AG09319 (cell line): ENCODE data around the gene CATSPERZ.
"Not testable (repeated sequence)": the region's sequence is repeated elsewhere in the genome, so short reads cannot be mapped to it uniquely, and the experiment has no call there.

Experiments
- DNase-seq: peaks from one replicate; pipeline ENCODE4 v3.0.0-alpha.2; 2010; ENCODE audit warnings: low read depth; ENCODE audit errors: extremely low read depth
- CTCF ChIP-seq: IDR thresholded peaks from 2 replicates; pipeline ENCODE4 v1.5.1; 2011; ENCODE audit warnings: low read depth, mild to moderate bottlenecking, inconsistent platforms, low read length, moderate library complexity

Gene CATSPERZ

DNA sequence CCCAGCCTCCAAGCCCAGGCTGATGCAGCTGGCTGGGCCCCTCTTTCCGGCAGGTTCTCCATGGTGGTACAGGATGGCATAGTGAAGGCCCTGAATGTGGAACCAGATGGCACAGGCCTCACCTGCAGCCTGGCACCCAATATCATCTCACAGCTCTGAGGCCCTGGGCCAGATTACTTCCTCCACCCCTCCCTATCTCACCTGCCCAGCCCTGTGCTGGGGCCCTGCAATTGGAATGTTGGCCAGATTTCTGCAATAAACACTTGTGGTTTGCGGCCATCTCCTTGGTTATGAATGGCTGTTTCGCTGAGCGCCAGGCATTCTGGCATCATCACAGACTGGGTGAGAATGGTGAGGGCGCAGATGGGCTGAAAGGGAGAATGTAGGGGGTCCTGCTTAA, 21.4 kb downstream of the CATSPERZ start:
- no peak for TF ChIP-seq CTCF
- no peak for DNase-seq

DNA sequence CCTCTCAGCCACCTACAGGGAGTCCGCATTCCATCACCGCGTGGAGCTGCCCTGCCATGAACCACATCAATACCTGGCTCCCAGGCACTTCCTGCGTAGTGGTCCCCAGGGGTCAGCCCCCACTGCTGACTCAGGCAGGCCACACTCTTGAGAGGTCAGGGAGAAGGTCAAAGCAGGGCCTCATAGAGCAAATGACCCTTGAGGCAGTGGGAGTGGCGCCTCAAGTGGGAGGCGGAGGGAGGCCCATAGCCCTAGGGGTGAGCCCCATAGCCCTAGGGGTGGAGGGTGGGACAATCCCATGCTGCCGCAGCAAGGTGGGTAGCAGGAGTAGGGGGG, 22.7 kb downstream of the CATSPERZ start:
- TF ChIP-seq CTCF: no peak
- no peak for DNase-seq

DNA sequence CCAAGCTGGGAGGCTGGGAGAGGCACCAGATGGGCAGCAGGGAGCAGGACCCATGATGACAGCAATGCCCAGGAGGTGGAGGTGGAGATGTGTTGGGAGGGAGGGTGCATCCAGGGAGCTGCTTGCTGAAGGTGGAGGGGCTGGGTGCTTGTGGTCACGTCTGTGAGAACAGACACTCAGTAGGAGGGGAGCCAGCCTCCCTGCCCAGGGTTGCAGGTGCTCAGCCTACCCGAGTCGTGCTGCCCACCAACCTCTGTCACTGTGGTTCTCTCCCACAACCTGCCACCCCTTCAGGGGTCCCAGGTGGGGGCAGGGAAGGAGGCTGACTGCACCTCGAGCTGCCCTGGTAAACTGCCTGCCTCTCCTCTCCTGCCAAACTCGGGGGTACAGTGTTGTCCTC, 23.2 kb downstream of the CATSPERZ start:
- TF ChIP-seq CTCF: no peak
- no peak for DNase-seq

- not testable (repeated sequence) for DNase-seq
Measured at GRCh38 chr11:64323984-64324383, 23.8 kb downstream of the CATSPERZ start.

DNA sequence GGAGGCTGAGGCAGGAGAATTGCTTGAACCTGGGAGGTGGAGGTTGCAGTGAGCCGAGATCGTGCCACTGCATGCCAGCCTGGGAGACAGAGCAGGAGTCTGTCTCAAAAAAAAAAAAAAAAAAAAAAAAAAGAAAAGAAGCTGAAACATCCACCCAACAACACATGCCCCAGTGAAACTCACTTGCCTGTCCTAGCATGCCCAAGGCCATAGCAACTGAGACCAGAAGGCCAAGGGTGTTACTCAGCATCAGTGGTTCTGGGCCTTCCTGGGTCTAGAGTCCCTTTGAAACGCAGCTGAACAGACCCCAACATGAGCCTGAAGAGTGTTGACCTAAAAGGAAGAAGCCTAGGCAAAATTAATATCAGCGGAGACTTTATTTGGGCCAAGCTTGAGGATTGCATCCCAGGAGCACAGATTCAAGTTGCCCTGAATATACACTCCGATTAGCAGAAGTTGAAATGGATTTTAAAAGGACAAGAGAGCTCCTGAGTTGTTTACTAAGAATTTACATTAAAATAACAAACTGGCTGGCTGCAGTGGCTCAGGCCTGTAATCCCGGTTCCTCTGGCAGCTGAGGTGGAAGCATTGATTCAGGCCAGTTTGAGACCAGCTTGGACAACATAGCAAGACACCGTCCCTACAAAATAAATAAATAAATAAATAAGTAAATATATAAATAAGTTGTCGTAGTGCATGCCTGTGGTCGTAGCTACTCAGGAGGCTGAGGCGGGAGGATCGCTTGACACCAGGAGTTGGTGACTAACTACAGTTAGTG, 24.7 kb downstream of the CATSPERZ start:
- TF ChIP-seq CTCF: no peak
- DNase-seq: no peak

DNA sequence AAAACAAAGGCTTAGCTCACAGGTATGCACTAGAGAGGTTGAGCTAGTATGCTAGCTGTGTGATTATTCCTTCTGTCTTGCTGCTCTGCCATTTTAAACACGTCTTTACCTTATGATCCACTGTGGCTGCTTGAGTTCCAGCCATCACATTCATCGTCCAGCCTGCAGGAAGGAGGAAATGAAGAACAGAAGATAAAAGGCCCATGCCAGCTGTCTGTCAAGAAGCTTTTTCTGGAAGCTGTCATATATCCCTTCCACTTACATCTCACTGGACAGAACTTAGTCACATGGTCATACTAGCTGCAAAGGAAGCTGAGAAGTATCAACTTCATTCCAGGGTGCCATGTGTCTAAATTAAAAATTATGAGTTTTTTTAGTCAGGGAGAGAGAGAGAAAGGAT, 27.2 kb downstream of the CATSPERZ start:
- no peak for TF ChIP-seq CTCF
- DNase-seq: no peak

DNA sequence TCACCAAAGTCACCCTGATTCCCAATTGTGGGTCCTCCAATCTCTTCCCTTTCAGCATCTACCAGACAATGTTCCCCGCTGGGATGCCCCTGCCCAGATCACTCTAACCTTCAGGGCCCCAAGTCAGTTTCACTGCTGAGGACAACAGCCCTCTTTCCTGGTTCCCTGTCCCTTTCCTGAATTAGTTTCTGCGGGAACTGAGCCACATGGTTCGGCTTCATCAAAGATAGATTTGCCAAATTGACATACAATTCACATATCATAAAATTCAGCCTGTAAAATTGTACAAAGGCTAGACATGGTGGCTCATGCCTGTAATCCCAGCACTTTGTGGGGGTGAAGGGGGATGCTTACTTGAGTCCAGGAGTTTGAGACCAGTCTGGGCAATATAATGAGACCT, 27.8 kb downstream of the CATSPERZ start:
- DNase-seq: no peak

More for the DNA sequence above, 27.8 kb downstream of the CATSPERZ start:
- TF ChIP-seq CTCF: no peak
